ENCODE results near the gene RBM44. TPM values are rescaled to one million over a fixed set of nuclear protein-coding genes. Genes with fewer than 3 reads are reported as not detected.

The RBM44 gene
- total and polyA plus RNA-seq, 2 experiments from 2014 or later = 0.53 to 0.76 TPM

DNA sequence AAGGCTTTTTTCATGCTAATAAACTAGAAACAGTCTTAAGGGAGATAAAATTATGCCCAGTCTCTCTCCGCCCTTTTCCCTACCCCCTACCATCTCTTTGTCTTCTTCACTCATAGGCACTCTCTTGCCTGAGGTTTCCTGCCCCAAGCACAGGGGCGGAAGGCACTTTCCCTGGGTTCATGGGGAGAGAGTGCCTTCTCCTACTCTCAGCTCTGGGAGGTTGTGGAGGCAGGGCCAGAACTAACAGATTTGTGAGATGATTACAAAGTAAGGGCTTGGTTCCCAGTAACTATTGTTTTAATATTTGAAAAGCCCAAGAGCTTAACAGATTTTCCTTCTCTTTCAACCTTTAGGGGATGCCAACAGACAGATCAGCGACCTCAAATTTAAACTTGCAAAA lies 26.1 kb upstream of the RBM44 start:
- Histone ChIP-seq H3K27ac (no peak overlapping the region), H3K9me3 (ENCODE audit: low read depth) (no peaks in the 10 kb centered on the region), H3K27me3 (no peaks in the 10 kb centered on the region), H3K4me3 (no peak overlapping the region), H3K36me3 (replicated peaks; ENCODE audit: insufficient read depth, low read depth) (no peaks in the 10 kb centered on the region), H3K9me2 (replicated peaks; ENCODE audit: insufficient read depth) (no peaks in the 10 kb centered on the region), H3K79me2 (no peaks in the 10 kb centered on the region), H2AFZ (no peak overlapping the region), H3K4me1 (ENCODE audit: insufficient read depth) (no peaks in the 10 kb centered on the region), H3K4me2 (no peak overlapping the region), H4K20me1 (ENCODE audit: insufficient read depth, poor library complexity, severe bottlenecking) (no peaks in the 10 kb centered on the region)
- TF ChIP-seq EZH2 (IDR thresholded peaks at IDR 0.05; ENCODE audit: borderline replicate concordance) (no peak), EZH2phosphoT487 (IDR thresholded peaks at IDR 0.05; ENCODE audit: low read depth, severe bottlenecking, unreplicated experiment) (no peak)
- TF ChIP-seq, protein P1, sequence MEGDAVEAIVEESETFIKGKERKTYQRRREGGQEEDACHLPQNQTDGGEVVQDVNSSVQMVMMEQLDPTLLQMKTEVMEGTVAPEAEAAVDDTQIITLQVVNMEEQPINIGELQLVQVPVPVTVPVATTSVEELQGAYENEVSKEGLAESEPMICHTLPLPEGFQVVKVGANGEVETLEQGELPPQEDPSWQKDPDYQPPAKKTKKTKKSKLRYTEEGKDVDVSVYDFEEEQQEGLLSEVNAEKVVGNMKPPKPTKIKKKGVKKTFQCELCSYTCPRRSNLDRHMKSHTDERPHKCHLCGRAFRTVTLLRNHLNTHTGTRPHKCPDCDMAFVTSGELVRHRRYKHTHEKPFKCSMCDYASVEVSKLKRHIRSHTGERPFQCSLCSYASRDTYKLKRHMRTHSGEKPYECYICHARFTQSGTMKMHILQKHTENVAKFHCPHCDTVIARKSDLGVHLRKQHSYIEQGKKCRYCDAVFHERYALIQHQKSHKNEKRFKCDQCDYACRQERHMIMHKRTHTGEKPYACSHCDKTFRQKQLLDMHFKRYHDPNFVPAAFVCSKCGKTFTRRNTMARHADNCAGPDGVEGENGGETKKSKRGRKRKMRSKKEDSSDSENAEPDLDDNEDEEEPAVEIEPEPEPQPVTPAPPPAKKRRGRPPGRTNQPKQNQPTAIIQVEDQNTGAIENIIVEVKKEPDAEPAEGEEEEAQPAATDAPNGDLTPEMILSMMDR (IDR thresholded peaks at IDR 0.05; ENCODE audit: poor library complexity) = no peak
- WGBS (ENCODE audit: low lambda C conversion rate, missing lambda C conversion rate) = 85% methylated on average over 3 of the region's 3 CpGs
- no peak for DNase-seq (ENCODE audit: low spot score)

- TF ChIP-seq EZH2 (IDR thresholded peaks at IDR 0.05; ENCODE audit: borderline replicate concordance) (no peak), EZH2phosphoT487 (IDR thresholded peaks at IDR 0.05; ENCODE audit: low read depth, severe bottlenecking, unreplicated experiment) (no peak)
- TF ChIP-seq, protein P1 (IDR thresholded peaks at IDR 0.05; ENCODE audit: poor library complexity) = no peak
- no peaks in the 10 kb centered on the region for H3K9me3 ChIP-seq (ENCODE audit: low read depth)
- no peak overlapping the region for H3K4me2 ChIP-seq
- no peaks in the 10 kb centered on the region for H3K36me3 ChIP-seq (replicated peaks; ENCODE audit: insufficient read depth, low read depth)
- no peak overlapping the region for H3K27ac ChIP-seq
- no peaks in the 10 kb centered on the region for H3K79me2 ChIP-seq
- 88% methylated on average over 15 of the region's 15 CpGs for WGBS (ENCODE audit: low lambda C conversion rate, missing lambda C conversion rate)
- no peak for DNase-seq (ENCODE audit: low spot score)
- no peaks in the 10 kb centered on the region for H3K9me2 ChIP-seq (replicated peaks; ENCODE audit: insufficient read depth)
- no peak overlapping the region for H3K4me3 ChIP-seq
- no peaks in the 10 kb centered on the region for H3K27me3 ChIP-seq
- H3K4me1 ChIP-seq (ENCODE audit: insufficient read depth) = no peaks in the 10 kb centered on the region
- no peaks in the 10 kb centered on the region for H4K20me1 ChIP-seq (ENCODE audit: insufficient read depth, poor library complexity, severe bottlenecking)
- H2AFZ ChIP-seq = no peak overlapping the region
These were observed 24.8 kb upstream of the RBM44 start for GRCh38 chr2:237773826-237774225.

DNA sequence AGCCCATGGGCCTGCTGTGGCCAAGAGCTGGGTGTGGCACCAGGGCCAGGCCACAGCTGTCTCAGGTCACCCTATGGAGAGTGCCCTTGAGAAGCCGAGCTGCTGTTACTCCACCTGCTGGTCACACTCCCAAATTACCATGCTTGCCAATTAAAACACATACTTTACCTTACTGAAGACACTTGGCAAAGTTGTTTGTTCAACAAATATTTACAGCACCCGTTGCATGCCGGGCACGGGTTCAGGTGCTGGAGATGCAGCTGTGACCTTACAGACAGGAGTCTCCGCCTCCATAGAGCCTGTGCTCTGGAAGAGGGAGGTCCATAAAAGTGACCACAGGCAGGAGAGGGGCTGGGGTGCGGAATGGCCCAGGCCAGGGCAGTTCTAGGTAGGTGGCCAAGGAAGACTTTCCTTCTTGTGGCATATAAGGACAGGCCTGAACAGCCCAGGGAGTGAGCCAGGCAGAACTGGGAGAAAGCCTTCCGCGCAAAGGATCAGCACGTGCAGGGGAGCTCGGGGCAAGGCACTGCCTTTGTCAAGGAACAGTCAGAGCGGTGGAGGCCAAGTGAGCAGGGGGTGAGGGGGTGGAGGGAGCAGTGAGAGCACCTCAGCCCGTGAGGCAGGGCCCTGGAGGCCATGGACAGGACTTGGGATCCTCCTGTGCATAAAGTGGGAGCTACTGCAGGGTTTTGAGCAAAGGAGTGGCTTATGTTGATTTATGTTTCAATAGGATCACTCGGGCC lies 23.6 kb upstream of the RBM44 start:
- no peaks in the 10 kb centered on the region for H3K9me3 ChIP-seq (ENCODE audit: low read depth)
- H3K4me2 ChIP-seq = no peak overlapping the region
- TF ChIP-seq EZH2phosphoT487 (IDR thresholded peaks at IDR 0.05; ENCODE audit: low read depth, severe bottlenecking, unreplicated experiment) (no peak), EZH2 (IDR thresholded peaks at IDR 0.05; ENCODE audit: borderline replicate concordance) (no peak)
- TF ChIP-seq, protein P1 (IDR thresholded peaks at IDR 0.05; ENCODE audit: poor library complexity) = peak; percentile 62
- peak; percentile 63 for DNase-seq (ENCODE audit: low spot score)
- no peaks in the 10 kb centered on the region for H4K20me1 ChIP-seq (ENCODE audit: insufficient read depth, poor library complexity, severe bottlenecking)
- no peaks in the 10 kb centered on the region for H3K9me2 ChIP-seq (replicated peaks; ENCODE audit: insufficient read depth)
- no peak overlapping the region for H2AFZ ChIP-seq
- H3K4me1 ChIP-seq (ENCODE audit: insufficient read depth) = no peaks in the 10 kb centered on the region
- no peaks in the 10 kb centered on the region for H3K79me2 ChIP-seq
- H3K4me3 ChIP-seq = no peak overlapping the region
- 72% methylated on average over 13 of the region's 13 CpGs for WGBS (ENCODE audit: low lambda C conversion rate, missing lambda C conversion rate)
- no peaks in the 10 kb centered on the region for H3K27me3 ChIP-seq
- H3K36me3 ChIP-seq (replicated peaks; ENCODE audit: insufficient read depth, low read depth) = no peaks in the 10 kb centered on the region
- H3K27ac ChIP-seq = no peak overlapping the region
